PC-9 (cell line): Measurements from ENCODE around the gene RNASEH2B. TPM values are rescaled to one million over a fixed set of nuclear protein-coding genes. Genes with fewer than 3 reads are reported as not detected.

Source experiments
- BruUV-seq: library from RNA; stranded (reverse); fragments of 400-500 nt; replicated peaks from 2 replicates; lab custom pipeline; 2021; lab: Mats Ljungman, UMichigan
- CTCF ChIA-PET: fragments of 300-600 bp; sonication (Branson Sonifier 250); formaldehyde crosslinking; loops from one replicate; lab custom pipeline; 2022; ENCODE audit warnings: antibody characterized with exemption; lab: Charles Lee
- POLR2A ChIA-PET: fragments of 300-600 bp; sonication (Branson Sonifier 250); formaldehyde crosslinking; loops from one replicate; lab custom pipeline; 2022; ENCODE audit warnings: antibody characterized with exemption; ENCODE audit not compliant: unreplicated experiment; lab: Charles Lee
- DNase-seq, 2 experiments: peaks; one replicate each; pipeline versions ENCODE4 v3.0.0 to v3.0.0-alpha.2; 2015 to 2022; ENCODE audit warnings: mixed read lengths in 1 of 2
- H2AFZ ChIP-seq: fragments of 200-600 bp; sonication (generic); 2 replicates; pipeline ENCODE4 v1.8.1; 2017; ENCODE audit warnings: antibody characterized with exemption
- H3F3A ChIP-seq: fragments of 200-600 bp; sonication (generic); 2 replicates; pipeline ENCODE4 v1.8.1; 2017; ENCODE audit warnings: antibody characterized with exemption, mild to moderate bottlenecking, low read depth; ENCODE audit not compliant: insufficient read depth
- H3K27ac ChIP-seq: fragments of 200-600 bp; sonication (generic); 2 replicates; pipeline ENCODE4 v1.6.1; 2016; ENCODE audit warnings: mixed run types
- H3K27me3 ChIP-seq: fragments of 200-600 bp; sonication (generic); 2 replicates; pipeline ENCODE4 v1.6.1; 2016; ENCODE audit warnings: low read depth, mixed run types; ENCODE audit not compliant: insufficient read depth
- H3K36me3 ChIP-seq: fragments of 200-600 bp; sonication (generic); 2 replicates; pipeline ENCODE4 v1.6.1; 2016; ENCODE audit warnings: low read depth, mixed run types
- H3K4me1 ChIP-seq: fragments of 200-600 bp; sonication (generic); replicated peaks from 2 replicates; pipeline ENCODE4 v1.6.1; 2016; ENCODE audit warnings: mixed run types; ENCODE audit not compliant: insufficient read depth
- H3K4me2 ChIP-seq: fragments of 200-600 bp; sonication (generic); 2 replicates; pipeline ENCODE4 v1.6.1; 2017; ENCODE audit warnings: mixed run types
- H3K4me3 ChIP-seq: fragments of 200-600 bp; sonication (generic); 2 replicates; pipeline ENCODE4 v1.6.1; 2016; ENCODE audit warnings: mixed run types
- H3K79me2 ChIP-seq: fragments of 200-600 bp; sonication (generic); 2 replicates; pipeline ENCODE4 v1.6.1; 2017; ENCODE audit warnings: low read depth, mixed run types
- H3K9me2 ChIP-seq: fragments of 200-600 bp; sonication (generic); 2 replicates; pipeline ENCODE4 v1.8.1; 2017; ENCODE audit warnings: mild to moderate bottlenecking; ENCODE audit not compliant: insufficient read depth
- H3K9me3 ChIP-seq: fragments of 200-600 bp; sonication (generic); 2 replicates; pipeline ENCODE4 v1.8.1; 2016; ENCODE audit warnings: low read depth; ENCODE audit not compliant: insufficient read depth
- H4K20me1 ChIP-seq: fragments of 200-600 bp; sonication (generic); 2 replicates; pipeline ENCODE4 v1.8.1; 2017; ENCODE audit not compliant: insufficient read depth
- CTCF ChIP-seq: fragments of 200-600 bp; sonication (generic); conservative IDR thresholded peaks from 2 replicates; pipeline ENCODE4 v1.6.1; 2017; ENCODE audit warnings: mixed run types, antibody characterized with exemption, mild to moderate bottlenecking, moderate library complexity
- EZH2 ChIP-seq: fragments of 200-600 bp; sonication (generic); IDR thresholded peaks from 2 replicates; pipeline ENCODE4 v1.8.0; 2017; ENCODE audit warnings: antibody characterized with exemption, low read depth
- intact Hi-C: fragments of 100-400 bp; cut with micrococcal nuclease; formaldehyde crosslinking; loops from one replicate; pipeline ENCODE4 v1.10.0; 2022; ENCODE audit not compliant: unreplicated experiment
- total RNA-seq: library from RNA; stranded (reverse); gene quantifications from 2 replicates; pipeline ENCODE4 v1.2.3, GENCODE V29; 2021

RNASEH2B gene
- total RNA-seq, 1 experiment from 2014 or later, result 45.8 TPM

- H3K36me3 ChIP-seq, result no peaks in the 10 kb centered on the region
- ChIA-PET POLR2A (no interaction called here), CTCF (no interaction called here)
- H3K4me2 ChIP-seq, result no peak overlapping the region
- no peaks in the 10 kb centered on the region for H3F3A ChIP-seq
- no peaks in the 10 kb centered on the region for H3K9me3 ChIP-seq
- no peak for DNase-seq
- no peak overlapping the region for H3K27ac ChIP-seq
- no peak overlapping the region for H3K4me3 ChIP-seq
- TF ChIP-seq CTCF (no peak), EZH2 (no peak)
- H4K20me1 ChIP-seq, result no peaks in the 10 kb centered on the region
- intact Hi-C loops, result no loop called here
- BruUV-seq, result no TSS peak
- H3K4me1 ChIP-seq, result no peaks in the 10 kb centered on the region
- H2AFZ ChIP-seq, result no peak overlapping the region
- no peaks in the 10 kb centered on the region for H3K9me2 ChIP-seq
- H3K79me2 ChIP-seq, result no peaks in the 10 kb centered on the region
- H3K27me3 ChIP-seq, result no peaks in the 10 kb centered on the region
These were observed 17.2 kb upstream of the RNASEH2B start for GRCh38 chr13:50892210-50892944.

- Histone ChIP-seq H3F3A (no peaks in the 10 kb centered on the region), H4K20me1 (no peaks in the 10 kb centered on the region), H3K27ac (no peak overlapping the region), H3K79me2 (no peaks in the 10 kb centered on the region), H3K9me2 (no peaks in the 10 kb centered on the region), H3K27me3 (no peaks in the 10 kb centered on the region), H3K4me2 (no peak overlapping the region), H3K4me1 (no peaks in the 10 kb centered on the region), H3K4me3 (no peak overlapping the region), H3K36me3 (no peaks in the 10 kb centered on the region), H2AFZ (no peak overlapping the region), H3K9me3 (no peaks in the 10 kb centered on the region)
- CTCF ChIA-PET, result no interaction called here
- no peak for TF ChIP-seq CTCF
- TF ChIP-seq EZH2, result no peak
- intact Hi-C loops, result no loop called here
- DNase-seq, result no peak
- POLR2A ChIA-PET, result no interaction called here
- BruUV-seq, result no TSS peak
These were observed 16.3 kb upstream of the RNASEH2B start for GRCh38 chr13:50893211-50893852.

GRCh38 chr13:50894012-50894411 is 15.6 kb upstream of the RNASEH2B start:
- Histone ChIP-seq H3K27me3 (no peaks in the 10 kb centered on the region), H3F3A (no peaks in the 10 kb centered on the region), H3K4me1 (no peaks in the 10 kb centered on the region), H2AFZ (no peak overlapping the region), H3K4me2 (no peak overlapping the region), H3K79me2 (no peaks in the 10 kb centered on the region), H3K36me3 (no peaks in the 10 kb centered on the region), H4K20me1 (no peaks in the 10 kb centered on the region), H3K9me2 (no peaks in the 10 kb centered on the region), H3K4me3 (no peak overlapping the region), H3K27ac (no peak overlapping the region), H3K9me3 (no peaks in the 10 kb centered on the region)
- intact Hi-C loops, result no loop called here
- ChIA-PET POLR2A (no interaction called here), CTCF (interaction anchor here (0.6 kb wide), 1 partner anchor 613 kb away, joined by 3 read pairs; no protein-coding TSS in a partner anchor)
- BruUV-seq, result no TSS peak
- no peak for DNase-seq
- TF ChIP-seq EZH2 (no peak), CTCF (no peak)
